Omental fat pad (tissue), 4 donors: Measurements from ENCODE around the gene PPM1L. TPM values are rescaled to one million over a fixed set of nuclear protein-coding genes. Genes with fewer than 3 reads are reported as not detected.

Source experiments
- ATAC-seq: fragments of 150-250 bp; one replicate; pipeline ENCODE4 v1.9.1; 2016; ENCODE audit warnings: mild to moderate bottlenecking, moderate library complexity; ENCODE audit not compliant: low FRiP score
- DNase-seq: peaks from one replicate; pipeline ENCODE4 v3.0.0-alpha.2; 2019; ENCODE audit warnings: low spot score
- CTCF ChIP-seq, 3 donors: fragments of 450-650 bp; IDR thresholded peaks; one replicate each; pipeline ENCODE4 v1.5.1; 2016 to 2017; ENCODE audit warnings: antibody characterized with exemption in 3 of 3, mild to moderate bottlenecking in 3 of 3, moderate library complexity in 2 of 3
- total RNA-seq, 4 donors: library from RNA; depleted of rRNA; stranded (reverse); fragments of >200 nt; gene quantifications; one replicate each; pipeline ENCODE4 v1.1.0, GENCODE V29; 2016

PPM1L gene
- total RNA-seq, 4 donors from 2014 or later = 13.5 to 30.4 (median 18.0) TPM

GRCh38 chr3:160792540-160792939, 36.5 kb downstream of the PPM1L start:
- DNase-seq (no peak), ATAC-seq (no peak)
- TF ChIP-seq CTCF (IDR thresholded peaks at IDR 0.05) = no peak

GRCh38 chr3:160793722-160794252, 37.8 kb downstream of the PPM1L start:
- DNase-seq = no peak
- no peak for ATAC-seq
- TF ChIP-seq CTCF (IDR thresholded peaks at IDR 0.05) = no peak

- TF ChIP-seq CTCF (IDR thresholded peaks at IDR 0.05) = no peak
- ATAC-seq = no peak
Measured at GRCh38 chr3:160796089-160796812, 40.2 kb downstream of the PPM1L start.

GRCh38 chr3:160796813-160797164, 40.8 kb downstream of the PPM1L start:
- ATAC-seq (no peak), DNase-seq (no peak)
- no peak for TF ChIP-seq CTCF (IDR thresholded peaks at IDR 0.05)

More at GRCh38 chr3:160796089-160796812, 40.2 kb downstream of the PPM1L start:
- no peak for DNase-seq

- DNase-seq (no peak), ATAC-seq (no peak)
- no peak for TF ChIP-seq CTCF (IDR thresholded peaks at IDR 0.05)
Measured at GRCh38 chr3:160797356-160797755, 41.3 kb downstream of the PPM1L start.

GRCh38 chr3:160801386-160802118, 45.5 kb downstream of the PPM1L start:
- peak; percentile 71 for ATAC-seq
- TF ChIP-seq CTCF (IDR thresholded peaks at IDR 0.05) = no peak
- no peak for DNase-seq
